GM19438 (cell line): ENCODE data around the gene CBY2.

Experiments used
- ATAC-seq: cut with Tn5 transposase; IDR thresholded peaks from one replicate; pipeline ENCODE4 v1.9.1; 2021; ENCODE audit warnings: low read depth; ENCODE audit not compliant: unreplicated experiment

Gene CBY2

GRCh38 chr13:45700971-45701900 is 884 bp upstream of the CBY2 start:
- peak; percentile 65 for ATAC-seq

DNA sequence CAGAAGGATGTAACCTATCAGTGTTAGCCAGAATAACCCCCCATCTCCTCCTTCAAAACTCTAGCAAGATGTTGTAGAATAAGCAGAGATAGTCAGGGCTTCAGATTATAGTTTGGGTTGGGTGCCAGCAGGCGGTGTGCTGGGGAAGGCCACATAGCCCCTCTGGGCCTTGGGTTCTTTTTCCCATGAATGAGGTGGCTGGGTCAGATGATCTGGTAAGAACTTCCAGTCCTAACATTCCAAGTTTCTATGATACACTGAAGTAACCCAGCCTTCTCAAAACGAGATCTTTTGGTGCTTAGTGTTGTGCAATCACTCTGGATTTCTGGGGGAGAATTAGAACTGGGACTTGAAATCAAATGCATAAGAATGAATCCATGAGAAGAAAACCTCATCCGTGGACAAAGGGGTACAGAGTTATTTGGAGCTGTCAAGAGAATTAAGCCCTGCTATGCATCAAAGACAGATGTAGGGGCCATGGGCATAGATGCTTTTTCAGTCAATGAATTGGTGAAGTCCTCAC is 810 bp downstream of the CBY2 start:
- no peak for ATAC-seq

GRCh38 chr13:45704211-45704739 is 2.2 kb downstream of the CBY2 start:
- no peak for ATAC-seq

GRCh38 chr13:45704854-45705695 is 3.0 kb downstream of the CBY2 start:
- no peak for ATAC-seq

DNA sequence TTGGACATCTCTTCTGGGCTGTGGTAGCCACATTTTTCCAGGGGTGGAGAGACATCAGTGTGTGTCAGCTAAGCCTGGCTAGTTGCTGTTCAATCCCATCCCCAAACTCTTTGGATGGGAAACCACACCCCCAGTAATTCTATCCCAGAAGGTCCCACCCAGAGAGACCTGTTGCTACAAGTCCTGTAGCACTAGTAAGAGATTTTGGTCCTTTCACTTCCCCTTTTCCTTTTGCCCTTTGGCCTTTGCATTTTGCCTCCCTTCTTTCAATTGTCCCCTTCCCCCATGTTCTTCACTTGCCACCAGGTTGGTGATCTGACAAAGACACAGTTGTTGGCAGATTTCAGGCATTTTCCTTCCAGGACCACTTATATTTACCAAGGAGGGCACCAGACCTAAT is 3.8 kb downstream of the CBY2 start:
- no peak for ATAC-seq

- no peak for ATAC-seq
Observed at GRCh38 chr13:45707516-45708100, 5.5 kb downstream of the CBY2 start.

DNA sequence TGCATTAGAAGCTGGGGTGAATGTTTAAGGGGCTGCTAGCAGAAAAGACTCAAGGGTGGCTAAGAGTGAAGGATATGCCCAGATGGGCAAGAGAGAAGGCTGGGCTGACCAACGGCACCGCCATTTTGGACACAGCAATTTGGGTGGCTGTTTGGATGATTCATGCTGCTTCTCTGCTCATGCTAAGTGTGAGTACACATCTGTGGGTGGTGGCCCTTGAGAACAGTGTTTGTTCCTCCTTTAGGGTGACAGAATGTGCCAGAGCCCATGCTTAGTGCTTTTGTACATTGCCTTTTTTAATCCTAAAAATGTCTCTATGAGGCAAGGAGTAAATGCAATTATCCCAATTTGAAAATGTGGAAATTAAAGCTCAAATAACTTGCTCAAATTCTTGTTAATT is 9.8 kb downstream of the CBY2 start:
- no peak for ATAC-seq

- no peak for ATAC-seq
Observed at GRCh38 chr13:45713106-45713690, 11.1 kb downstream of the CBY2 start.

- ATAC-seq, result no peak
Observed at GRCh38 chr13:45713721-45714120, 11.6 kb downstream of the CBY2 start.

GRCh38 chr13:45714170-45714569 is 12.1 kb downstream of the CBY2 start:
- no peak for ATAC-seq

- ATAC-seq, result no peak
Observed at GRCh38 chr13:45715351-45715750, 13.2 kb downstream of the CBY2 start.

DNA sequence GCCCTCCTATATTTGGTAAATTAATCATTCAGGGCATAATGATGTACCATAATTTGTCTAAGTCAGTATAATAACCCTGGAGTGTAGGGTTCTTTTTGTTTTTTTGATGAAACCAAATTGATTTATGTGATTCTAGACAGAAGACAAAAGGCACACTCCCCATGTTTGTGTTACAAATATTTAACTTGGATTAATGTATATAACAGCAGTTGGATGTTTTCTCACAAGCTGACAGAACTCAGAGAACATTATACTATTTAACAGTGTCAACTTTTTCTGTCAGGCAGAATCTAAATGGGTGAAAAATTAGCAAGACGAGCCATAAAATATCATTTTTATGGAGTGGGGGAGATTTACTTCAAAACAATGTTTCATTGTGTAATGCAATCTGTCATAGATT is 15.2 kb downstream of the CBY2 start:
- no peak for ATAC-seq

DNA sequence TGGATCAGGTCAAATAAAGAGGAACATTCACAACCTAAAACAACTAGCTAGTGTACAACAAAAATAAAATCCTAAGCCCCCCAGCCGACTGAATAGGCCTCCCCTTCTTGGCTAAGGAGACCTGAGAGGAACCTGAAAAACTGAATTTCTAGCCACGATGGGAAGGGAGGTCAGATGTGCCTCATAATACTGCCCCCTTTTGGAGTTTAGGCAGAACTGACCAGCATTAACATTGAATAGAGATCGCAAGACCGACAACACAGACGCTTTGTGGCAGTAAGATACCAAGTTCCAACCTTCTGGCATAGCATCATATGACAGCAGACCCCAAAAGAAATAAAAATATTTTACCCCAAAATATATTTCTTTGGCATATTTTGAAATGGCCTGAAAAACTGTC is 15.9 kb downstream of the CBY2 start:
- no peak for ATAC-seq

DNA sequence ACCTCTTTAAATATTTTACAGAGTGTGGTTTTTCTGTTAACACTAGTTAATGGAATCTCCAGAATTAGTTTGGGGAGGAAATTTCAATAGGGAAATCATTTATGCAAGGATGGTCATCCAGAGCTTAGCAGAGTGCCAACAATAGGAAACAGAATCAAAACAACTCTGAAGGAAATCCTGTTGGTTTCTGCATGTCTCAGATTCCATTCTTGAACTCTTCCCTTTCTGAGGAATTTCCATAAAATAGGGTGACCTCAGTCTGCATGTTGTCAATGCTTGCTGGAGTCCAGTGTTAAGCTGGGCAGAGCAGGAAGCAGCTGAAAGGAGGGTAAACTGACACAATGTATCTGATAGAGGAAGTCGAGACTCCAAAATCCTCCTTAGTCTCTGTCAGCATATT is 16.9 kb downstream of the CBY2 start:
- no peak for ATAC-seq

- no peak for ATAC-seq
Observed at GRCh38 chr13:45721203-45721731, 19.1 kb downstream of the CBY2 start.

GRCh38 chr13:45723798-45724197 is 21.7 kb downstream of the CBY2 start:
- no peak for ATAC-seq

DNA sequence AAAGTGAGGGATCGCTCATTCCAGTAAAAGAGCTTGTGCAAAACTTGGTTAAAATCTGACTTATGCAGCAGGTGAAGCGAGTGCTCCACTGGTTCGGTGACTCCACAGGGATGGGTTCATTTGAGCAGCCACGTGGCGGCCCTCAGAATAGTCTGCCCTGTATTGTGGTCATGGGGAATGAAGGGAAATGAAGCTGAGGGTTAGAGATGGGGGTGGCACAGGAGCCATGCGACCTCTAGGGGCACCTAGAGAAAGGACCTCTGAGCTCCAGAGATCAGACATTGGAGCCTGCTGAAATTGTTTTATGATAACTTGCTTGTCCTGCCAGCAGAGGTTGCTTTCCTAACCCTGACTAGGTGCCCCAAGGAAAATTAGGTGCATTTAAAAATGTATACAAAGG is 26.6 kb downstream of the CBY2 start:
- ATAC-seq, result peak; percentile 94

- ATAC-seq, result no peak
Observed at GRCh38 chr13:45731455-45731854, 29.3 kb downstream of the CBY2 start.

DNA sequence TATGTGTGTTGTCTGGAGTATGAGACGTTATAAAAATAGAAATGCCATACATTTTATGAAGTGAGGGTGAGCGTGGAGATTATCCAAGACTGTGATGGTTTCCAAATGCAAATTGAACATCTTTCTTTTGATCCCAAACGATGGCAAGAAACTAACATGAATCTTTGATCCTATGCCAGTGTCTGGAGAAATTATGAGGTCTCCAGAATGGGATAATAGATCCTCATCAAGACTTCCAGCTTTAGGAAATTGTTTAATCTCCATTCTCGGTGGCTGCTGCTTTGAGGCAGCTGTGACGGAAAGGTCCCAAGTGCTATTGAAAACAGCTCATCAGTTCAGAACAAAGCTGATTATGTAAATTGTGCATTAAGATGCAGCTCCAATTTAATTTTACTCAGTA is 30.8 kb downstream of the CBY2 start:
- no peak for ATAC-seq

- ATAC-seq, result no peak
Observed at GRCh38 chr13:45733361-45733760, 31.2 kb downstream of the CBY2 start.
